ENCODE data around the gene HES4.

DNA sequence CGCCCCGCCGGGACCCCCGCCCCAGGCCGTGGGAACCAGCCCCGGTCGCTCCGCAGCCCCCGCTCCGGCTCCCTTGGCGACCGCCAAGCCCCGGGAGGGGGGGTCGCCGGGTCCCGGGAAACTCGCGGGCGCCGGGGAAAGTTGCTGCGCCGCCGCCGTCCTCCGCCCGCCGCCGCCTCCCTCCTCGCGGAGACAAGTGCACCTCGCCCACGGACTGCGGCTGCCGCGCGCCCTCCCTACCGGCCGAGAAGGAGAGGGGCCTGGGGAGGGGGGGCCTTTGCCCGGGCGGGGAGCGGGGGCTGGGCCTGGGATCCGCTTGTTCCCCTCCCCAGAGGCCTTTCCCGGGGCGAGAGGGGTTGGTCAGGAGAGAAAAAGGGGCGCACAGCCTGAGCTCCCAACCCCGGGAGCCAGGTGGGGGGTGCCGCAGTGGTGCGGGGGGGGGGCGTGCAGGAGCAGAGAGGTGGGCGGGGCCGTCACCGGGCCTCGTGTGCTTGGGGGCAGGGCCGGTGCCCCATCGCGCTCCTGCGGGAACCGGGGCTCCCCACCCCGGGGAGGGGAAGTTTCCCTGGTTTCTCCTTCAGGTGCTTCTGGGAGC lies 20.6 kb upstream of the HES4 start:
- TF ChIP-seq EP300 (IDR thresholded peaks at IDR 0.05) (no peak), POLR2A (IDR thresholded peaks at IDR 0.05) (no peak), POLR2AphosphoS5 (IDR thresholded peaks at IDR 0.05) (no peak)
- TF ChIP-seq, protein P1, sequence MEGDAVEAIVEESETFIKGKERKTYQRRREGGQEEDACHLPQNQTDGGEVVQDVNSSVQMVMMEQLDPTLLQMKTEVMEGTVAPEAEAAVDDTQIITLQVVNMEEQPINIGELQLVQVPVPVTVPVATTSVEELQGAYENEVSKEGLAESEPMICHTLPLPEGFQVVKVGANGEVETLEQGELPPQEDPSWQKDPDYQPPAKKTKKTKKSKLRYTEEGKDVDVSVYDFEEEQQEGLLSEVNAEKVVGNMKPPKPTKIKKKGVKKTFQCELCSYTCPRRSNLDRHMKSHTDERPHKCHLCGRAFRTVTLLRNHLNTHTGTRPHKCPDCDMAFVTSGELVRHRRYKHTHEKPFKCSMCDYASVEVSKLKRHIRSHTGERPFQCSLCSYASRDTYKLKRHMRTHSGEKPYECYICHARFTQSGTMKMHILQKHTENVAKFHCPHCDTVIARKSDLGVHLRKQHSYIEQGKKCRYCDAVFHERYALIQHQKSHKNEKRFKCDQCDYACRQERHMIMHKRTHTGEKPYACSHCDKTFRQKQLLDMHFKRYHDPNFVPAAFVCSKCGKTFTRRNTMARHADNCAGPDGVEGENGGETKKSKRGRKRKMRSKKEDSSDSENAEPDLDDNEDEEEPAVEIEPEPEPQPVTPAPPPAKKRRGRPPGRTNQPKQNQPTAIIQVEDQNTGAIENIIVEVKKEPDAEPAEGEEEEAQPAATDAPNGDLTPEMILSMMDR (IDR thresholded peaks at IDR 0.05): no peak

Data from stomach (tissue), 4 donors.